ENCODE data around the gene GSTA2.
A peak's percentile ranks its signal among the peaks of the same experiment; 100 is the strongest.
"Not testable (repeated sequence)": the region's sequence is repeated elsewhere in the genome, so short reads cannot be mapped to it uniquely, and the experiment has no call there.

GSTA2 gene

DNA sequence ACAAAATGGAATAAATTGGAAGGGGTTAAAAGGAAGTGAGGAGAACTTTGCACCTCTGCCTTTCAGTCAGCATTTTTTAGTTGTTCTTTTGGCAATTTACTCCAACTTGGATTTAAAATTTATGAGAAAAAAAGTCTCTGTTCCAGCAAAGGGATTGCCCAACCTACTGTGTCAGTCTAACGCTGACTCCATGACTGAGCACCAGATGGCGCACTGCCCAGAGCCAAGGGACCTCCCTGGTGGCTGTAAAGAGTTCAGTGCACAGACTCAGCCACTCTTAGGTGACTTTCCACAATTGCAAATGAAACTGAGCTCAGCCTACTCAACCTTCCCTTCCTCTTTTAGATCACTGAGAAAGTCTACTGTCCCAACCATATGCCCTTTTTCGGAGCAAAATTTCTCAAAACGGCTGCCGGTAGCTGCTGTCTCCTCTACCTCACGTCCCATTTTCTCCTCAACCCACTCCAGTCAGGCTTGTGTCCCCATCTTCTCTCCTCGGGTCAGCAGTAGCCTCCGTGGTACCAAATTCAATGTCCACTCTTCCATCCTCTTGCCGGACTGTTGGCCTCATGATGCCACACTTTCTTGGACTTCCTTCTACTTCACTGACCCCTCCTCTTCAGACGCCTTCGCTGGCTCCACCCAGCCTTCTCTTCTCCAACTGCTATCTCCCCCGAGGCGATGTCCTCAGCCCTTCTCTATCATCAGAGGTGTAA, 38.7 kb downstream of the GSTA2 start:
- peak; percentile 18 for DNase-seq

DNA sequence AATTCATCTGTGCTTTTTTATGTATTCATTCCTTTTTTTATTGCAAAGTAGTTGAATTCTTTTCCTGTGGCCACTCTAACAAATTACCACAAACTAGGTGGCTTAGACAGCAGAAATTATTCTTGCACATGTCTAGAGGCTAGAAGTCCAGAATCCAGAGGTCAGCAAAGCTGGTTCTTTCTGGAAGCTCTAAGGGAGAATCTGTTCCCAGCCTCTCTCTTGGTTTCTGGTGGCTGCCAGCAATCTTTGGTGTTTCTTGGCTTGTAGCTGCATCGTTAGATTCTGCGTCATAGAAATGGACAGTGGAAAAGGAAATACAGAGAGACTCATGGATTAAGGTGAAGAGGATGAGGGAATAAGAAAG, 39.3 kb downstream of the GSTA2 start:
- DNase-seq, result no peak

DNA sequence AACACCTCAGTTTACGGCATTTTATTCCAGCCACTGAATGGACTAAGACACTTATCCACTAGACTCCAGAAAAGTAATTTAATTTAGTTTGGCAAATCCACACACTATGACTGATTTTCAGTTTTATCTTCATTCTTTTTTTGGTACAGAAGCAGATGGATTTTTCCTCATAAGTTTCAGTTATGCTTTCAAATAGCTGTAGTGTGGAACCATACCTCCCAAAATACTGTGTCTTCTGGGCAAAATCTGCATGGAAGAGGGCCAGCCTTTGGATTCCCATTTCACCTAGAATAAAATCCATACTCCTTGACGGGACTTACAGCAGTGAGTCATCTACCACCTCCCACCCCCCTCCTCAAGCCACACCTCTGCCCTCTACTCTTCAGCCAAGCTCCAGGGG, 43.0 kb downstream of the GSTA2 start:
- no peak for DNase-seq

DNA sequence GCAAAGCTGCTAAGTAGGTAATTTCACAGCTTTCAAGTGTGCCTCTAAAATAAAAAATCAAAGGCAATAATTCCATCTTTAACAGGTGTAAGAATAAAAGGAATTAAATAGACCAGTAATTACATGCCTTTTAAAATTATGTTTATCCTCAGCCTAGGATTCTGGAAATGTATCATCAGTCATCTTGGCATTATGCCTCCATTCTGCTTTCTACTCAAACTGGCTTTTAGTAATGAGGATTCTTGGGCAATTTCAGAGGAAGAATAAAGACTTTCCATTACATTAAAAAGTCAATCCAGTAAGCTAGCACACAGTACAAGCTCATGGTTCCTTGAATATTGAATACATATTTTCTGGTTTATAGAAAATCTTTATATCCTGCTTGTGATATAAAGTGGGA, 44.7 kb downstream of the GSTA2 start:
- DNase-seq, result peak; percentile 66

DNA sequence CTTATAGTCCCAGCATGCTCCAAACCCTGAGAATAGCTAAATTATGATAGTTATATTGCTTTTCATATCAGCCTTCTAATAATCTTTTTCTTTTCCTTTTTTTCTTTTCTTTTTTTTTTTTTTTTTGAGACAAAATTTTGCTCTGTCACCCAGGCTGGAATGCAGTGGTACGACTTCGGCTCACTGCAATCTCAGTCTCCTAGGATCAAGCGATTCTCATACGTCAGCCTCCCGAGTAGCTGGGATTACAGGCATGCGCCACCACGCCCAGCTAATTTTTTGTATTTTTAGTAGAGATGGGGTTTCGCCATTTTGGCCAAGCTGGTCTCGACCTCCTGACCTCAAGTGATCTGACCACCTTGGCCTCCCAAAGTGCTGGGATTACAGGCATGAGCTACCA, 48.5 kb downstream of the GSTA2 start:
- not testable (repeated sequence) for DNase-seq

DNA sequence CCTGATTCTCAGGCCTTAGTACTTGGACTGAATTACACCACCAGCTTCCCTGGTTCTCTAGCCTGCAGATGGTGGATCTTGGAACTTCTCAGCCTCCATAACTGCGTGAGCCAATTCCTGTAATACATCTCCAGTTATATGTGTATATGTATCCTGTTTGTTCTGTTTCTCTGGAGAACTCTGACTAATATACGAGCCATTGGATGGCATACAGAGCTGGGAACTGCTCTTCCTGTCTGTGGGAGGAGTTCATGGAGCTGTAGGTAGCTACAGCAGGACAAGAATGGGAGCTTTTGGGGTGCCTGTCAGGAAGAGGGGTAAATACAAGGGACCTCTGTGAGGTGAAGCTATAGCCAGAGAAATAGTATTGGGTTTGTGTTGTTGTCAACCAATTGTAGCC, 51.1 kb downstream of the GSTA2 start:
- DNase-seq, result no peak

DNA sequence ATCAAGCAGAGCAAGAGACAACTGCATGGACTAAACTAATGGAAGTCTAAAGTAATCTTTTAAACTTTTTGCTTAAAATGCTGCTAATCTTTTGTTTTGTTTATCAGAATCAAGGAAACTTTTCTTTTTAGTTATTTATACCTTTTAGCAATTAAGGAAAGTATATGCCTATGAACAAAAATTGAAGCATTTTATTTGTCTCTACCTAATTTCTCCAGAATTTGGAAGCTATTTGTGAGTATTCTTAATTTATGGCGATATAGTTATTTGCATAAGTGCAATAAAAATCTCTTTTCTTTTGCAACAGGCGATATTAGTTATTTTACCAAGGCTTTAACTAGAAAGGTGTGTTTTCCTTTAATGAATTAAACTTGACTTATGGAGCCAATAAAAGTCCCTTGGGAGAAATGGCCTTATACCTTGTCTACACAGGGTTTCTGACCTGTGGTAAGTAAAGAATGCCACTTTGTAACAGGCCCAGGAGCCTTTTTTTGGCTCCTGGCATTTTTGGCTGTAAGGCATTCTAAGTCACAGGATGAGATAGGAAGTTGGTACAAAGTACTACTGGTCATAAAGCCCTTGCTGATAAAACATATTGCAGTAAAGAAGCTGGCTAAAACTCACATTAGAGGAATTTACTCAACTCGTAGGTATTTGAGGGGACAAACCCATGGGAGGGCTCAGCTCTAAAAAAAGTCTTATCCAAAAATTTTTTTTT, 55.2 kb downstream of the GSTA2 start:
- DNase-seq, result no peak

DNA sequence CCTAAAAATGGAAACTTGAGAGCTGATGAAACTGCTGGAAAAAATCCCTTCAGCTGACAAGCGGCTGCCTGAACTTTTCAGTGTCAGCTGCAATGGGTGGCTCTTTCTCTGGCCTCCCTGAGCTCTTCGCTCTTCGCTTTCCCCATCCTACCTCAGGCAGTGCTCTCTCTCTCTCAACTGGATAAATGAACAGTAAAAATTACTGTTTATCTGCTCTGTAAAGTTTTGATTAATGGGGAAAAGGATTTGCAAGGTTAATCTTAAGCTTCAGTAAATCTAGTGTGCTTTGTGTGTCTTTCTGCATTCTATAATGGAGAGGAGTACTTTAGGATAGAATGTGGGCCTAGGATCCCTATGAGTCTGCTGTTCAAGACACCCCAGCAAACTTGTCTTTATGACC, 57.3 kb downstream of the GSTA2 start:
- no peak for DNase-seq

DNA sequence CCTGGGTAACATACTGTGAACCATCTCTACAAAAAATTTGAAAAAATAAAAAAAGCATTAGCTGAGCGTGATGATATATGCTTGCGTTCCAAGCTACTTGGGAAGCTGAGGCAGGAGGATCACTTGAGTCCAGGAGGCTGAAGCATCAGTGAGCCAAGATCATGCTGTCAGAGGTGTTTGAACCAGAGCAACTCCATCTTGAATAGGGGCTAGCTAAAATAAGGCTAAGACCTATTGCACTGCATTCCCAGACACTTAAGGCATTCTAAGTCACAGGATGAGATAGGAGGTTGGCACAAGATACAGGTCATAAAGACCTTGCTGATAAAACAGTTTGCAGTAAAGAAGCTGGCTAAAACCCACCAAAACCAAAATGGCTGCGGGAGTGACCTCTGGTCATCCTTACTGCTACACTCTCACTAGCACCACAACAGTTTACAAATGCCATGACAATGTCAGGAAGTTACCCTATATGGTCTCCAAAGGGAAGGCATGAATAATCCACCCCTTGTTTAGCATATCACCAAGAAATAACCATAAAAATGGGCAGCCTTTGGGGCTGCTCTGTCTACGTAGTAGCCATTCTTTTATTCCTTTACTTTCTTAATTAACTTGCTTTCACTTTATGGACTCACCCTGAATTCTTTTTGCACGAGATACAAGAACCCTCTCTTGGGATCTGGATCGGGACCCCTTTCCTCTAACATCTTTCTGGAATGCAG, 58.3 kb downstream of the GSTA2 start:
- DNase-seq, result not testable (repeated sequence)

DNA sequence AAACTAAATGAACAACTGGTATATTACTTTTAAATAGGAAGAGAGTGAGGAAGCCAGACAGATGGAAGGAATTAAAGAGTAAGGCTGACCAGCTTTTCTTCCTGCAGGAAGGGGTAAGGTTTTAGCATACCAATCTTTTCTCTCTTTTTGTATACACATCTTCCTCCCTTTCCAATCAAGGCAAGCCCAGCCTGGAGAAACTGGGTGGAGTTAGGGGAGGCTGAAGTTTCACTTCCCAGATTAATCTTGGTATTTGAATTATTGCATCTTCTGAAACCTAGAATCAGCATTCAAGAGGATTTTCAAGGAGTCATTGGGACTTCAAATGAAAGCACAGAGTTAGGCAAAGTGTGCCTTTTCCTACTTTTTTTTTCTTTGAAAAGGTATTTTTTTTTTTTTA, 59.2 kb downstream of the GSTA2 start:
- no peak for DNase-seq

All from NCI-H1105 (cell line).